ENCODE results near the gene NHSL1.

The NHSL1 gene

GRCh38 chr6:138531387-138531786 is 32.1 kb upstream of the NHSL1 start:
- no CpG with 5 or more reads among the region's 2 CpGs for WGBS, 2 donors (ENCODE audit: extremely low coverage in 2 of 2, insufficient read length in 2 of 2, insufficient replicate concordance in 1 of 2)

GRCh38 chr6:138529478-138529877 is 30.2 kb upstream of the NHSL1 start:
- no peak overlapping the region for H3K9ac ChIP-seq (ENCODE audit: low read depth, low read length, poor library complexity)
- no peak overlapping the region for H2BK15ac ChIP-seq (ENCODE audit: low read length)
- no peaks in the 10 kb centered on the region for H3K27me3 ChIP-seq (ENCODE audit: control insufficient read depth in 3 of 3, insufficient read depth in 3 of 3, low read depth in 1 of 3, low read length in 3 of 3)
- H3K9me3 ChIP-seq (replicated peaks in 1 of 2; ENCODE audit: control insufficient read depth in 2 of 2, insufficient read depth in 1 of 2, low read depth in 1 of 2, low read length in 2 of 2), result peaks cover 2 to 13% of the 10 kb centered on the region in 2 donors
- H3K4ac ChIP-seq (ENCODE audit: low read length), result no peak overlapping the region
- no peak overlapping the region for H2BK5ac ChIP-seq (ENCODE audit: low read length)
- no peak overlapping the region for H2AK5ac ChIP-seq (ENCODE audit: low read depth, low read length)
- no peak overlapping the region for H2BK120ac ChIP-seq (ENCODE audit: low read depth, low read length)
- no peaks in the 10 kb centered on the region for H3K79me1 ChIP-seq (ENCODE audit: low read depth, low read length)
- no CpG with 5 or more reads among the region's 3 CpGs for whole genome bisulfite sequencing, 2 donors (ENCODE audit: extremely low coverage in 2 of 2, insufficient read length in 2 of 2, insufficient replicate concordance in 1 of 2)
- H3K4me2 ChIP-seq (ENCODE audit: insufficient read depth, low read length, poor library complexity, severe bottlenecking), result no peak overlapping the region
- H3K14ac ChIP-seq (ENCODE audit: low read length), result no peak overlapping the region
- H2AFZ ChIP-seq (ENCODE audit: low read length), result no peak overlapping the region
- DNase-seq (ENCODE audit: low spot score), result no peak
- no peak overlapping the region for H3K27ac ChIP-seq (replicated peaks; ENCODE audit: low read length)
- H4K91ac ChIP-seq (ENCODE audit: low read depth, low read length, poor library complexity), result no peak overlapping the region
- H4K8ac ChIP-seq (ENCODE audit: low read depth, low read length), result no peak overlapping the region
- H3K36me3 ChIP-seq (replicated peaks in 1 of 2; ENCODE audit: control insufficient read depth in 2 of 2, insufficient read depth in 2 of 2, low read length in 2 of 2), result peaks cover 0 to 21% of the 10 kb centered on the region in 2 donors
- no peak overlapping the region for H3K18ac ChIP-seq (ENCODE audit: low read length)
- peaks cover 13 to 28% of the 10 kb centered on the region in 2 donors for H3K4me1 ChIP-seq (ENCODE audit: control insufficient read depth in 2 of 2, insufficient read depth in 1 of 2, low read depth in 1 of 2, low read length in 2 of 2)
- H3K23ac ChIP-seq (ENCODE audit: low read depth, low read length, poor library complexity), result no peak overlapping the region
- H2BK12ac ChIP-seq (ENCODE audit: low read length), result no peak overlapping the region
- H3K4me3 ChIP-seq (ENCODE audit: low read length in 2 of 2), result no peak overlapping the region

More at GRCh38 chr6:138531387-138531786, 32.1 kb upstream of the NHSL1 start:
- Histone ChIP-seq H2BK15ac (ENCODE audit: low read length) (no peak overlapping the region), H3K4me2 (ENCODE audit: insufficient read depth, low read length, poor library complexity, severe bottlenecking) (no peak overlapping the region), H3K36me3 (replicated peaks in 1 of 2; ENCODE audit: control insufficient read depth in 2 of 2, insufficient read depth in 2 of 2, low read length in 2 of 2) (peaks cover 0 to 38% of the 10 kb centered on the region in 2 donors), H4K8ac (ENCODE audit: low read depth, low read length) (no peak overlapping the region), H2AK5ac (ENCODE audit: low read depth, low read length) (no peak overlapping the region), H2BK5ac (ENCODE audit: low read length) (no peak overlapping the region), H3K23ac (ENCODE audit: low read depth, low read length, poor library complexity) (no peak overlapping the region), H3K9me3 (replicated peaks in 1 of 2; ENCODE audit: control insufficient read depth in 2 of 2, insufficient read depth in 1 of 2, low read depth in 1 of 2, low read length in 2 of 2) (peaks cover 2 to 16% of the 10 kb centered on the region in 2 donors), H2AFZ (ENCODE audit: low read length) (no peak overlapping the region), H3K79me1 (ENCODE audit: low read depth, low read length) (no peaks in the 10 kb centered on the region), H3K18ac (ENCODE audit: low read length) (no peak overlapping the region), H2BK120ac (ENCODE audit: low read depth, low read length) (no peak overlapping the region), H3K14ac (ENCODE audit: low read length) (no peak overlapping the region), H2BK12ac (ENCODE audit: low read length) (no peak overlapping the region), H3K4me3 (ENCODE audit: low read length in 2 of 2) (no peak overlapping the region), H3K27me3 (ENCODE audit: control insufficient read depth in 3 of 3, insufficient read depth in 3 of 3, low read depth in 1 of 3, low read length in 3 of 3) (no peaks in the 10 kb centered on the region), H3K9ac (ENCODE audit: low read depth, low read length, poor library complexity) (no peak overlapping the region), H4K91ac (ENCODE audit: low read depth, low read length, poor library complexity) (no peak overlapping the region), H3K4me1 (ENCODE audit: control insufficient read depth in 2 of 2, insufficient read depth in 1 of 2, low read depth in 1 of 2, low read length in 2 of 2) (peaks cover 10 to 28% of the 10 kb centered on the region in 2 donors), H3K27ac (replicated peaks; ENCODE audit: low read length) (no peak overlapping the region), H3K4ac (ENCODE audit: low read length) (no peak overlapping the region)
- no peak for DNase-seq (ENCODE audit: low spot score)

GRCh38 chr6:138528956-138529355 is 29.7 kb upstream of the NHSL1 start:
- no peak for DNase-seq (ENCODE audit: low spot score)

GRCh38 chr6:138528137-138528536 is 28.8 kb upstream of the NHSL1 start:
- no peaks in the 10 kb centered on the region for H3K79me1 ChIP-seq (ENCODE audit: low read depth, low read length)
- H3K4ac ChIP-seq (ENCODE audit: low read length), result no peak overlapping the region
- H3K23ac ChIP-seq (ENCODE audit: low read depth, low read length, poor library complexity), result no peak overlapping the region
- peaks cover 13 to 28% of the 10 kb centered on the region in 2 donors for H3K4me1 ChIP-seq (ENCODE audit: control insufficient read depth in 2 of 2, insufficient read depth in 1 of 2, low read depth in 1 of 2, low read length in 2 of 2)
- peaks cover 0 to 11% of the 10 kb centered on the region in 2 donors for H3K36me3 ChIP-seq (replicated peaks in 1 of 2; ENCODE audit: control insufficient read depth in 2 of 2, insufficient read depth in 2 of 2, low read length in 2 of 2)
- no peak overlapping the region for H2BK12ac ChIP-seq (ENCODE audit: low read length)
- H3K9me3 ChIP-seq (replicated peaks in 1 of 2; ENCODE audit: control insufficient read depth in 2 of 2, insufficient read depth in 1 of 2, low read depth in 1 of 2, low read length in 2 of 2), result peaks cover 2 to 5% of the 10 kb centered on the region in 2 donors
- no peak overlapping the region for H2BK5ac ChIP-seq (ENCODE audit: low read length)
- no peak overlapping the region for H3K14ac ChIP-seq (ENCODE audit: low read length)
- no peak overlapping the region for H3K27ac ChIP-seq (replicated peaks; ENCODE audit: low read length)
- H2BK15ac ChIP-seq (ENCODE audit: low read length), result no peak overlapping the region
- H2AK5ac ChIP-seq (ENCODE audit: low read depth, low read length), result no peak overlapping the region
- no peak overlapping the region for H2BK120ac ChIP-seq (ENCODE audit: low read depth, low read length)
- no CpG with 5 or more reads among the region's 1 CpG for WGBS, 2 donors (ENCODE audit: extremely low coverage in 2 of 2, insufficient read length in 2 of 2, insufficient replicate concordance in 1 of 2)
- H4K91ac ChIP-seq (ENCODE audit: low read depth, low read length, poor library complexity), result no peak overlapping the region
- no peak overlapping the region for H3K9ac ChIP-seq (ENCODE audit: low read depth, low read length, poor library complexity)
- H2AFZ ChIP-seq (ENCODE audit: low read length), result no peak overlapping the region
- H4K8ac ChIP-seq (ENCODE audit: low read depth, low read length), result no peak overlapping the region
- H3K4me3 ChIP-seq (ENCODE audit: low read length in 2 of 2), result no peak overlapping the region
- H3K4me2 ChIP-seq (ENCODE audit: insufficient read depth, low read length, poor library complexity, severe bottlenecking), result no peak overlapping the region
- no peak overlapping the region for H3K18ac ChIP-seq (ENCODE audit: low read length)
- H3K27me3 ChIP-seq (ENCODE audit: control insufficient read depth in 3 of 3, insufficient read depth in 3 of 3, low read depth in 1 of 3, low read length in 3 of 3), result no peaks in the 10 kb centered on the region
- DNase-seq (ENCODE audit: low spot score), result no peak

More at GRCh38 chr6:138528956-138529355, 29.7 kb upstream of the NHSL1 start:
- Histone ChIP-seq H3K4me1 (ENCODE audit: control insufficient read depth in 2 of 2, insufficient read depth in 1 of 2, low read depth in 1 of 2, low read length in 2 of 2) (peaks cover 13 to 28% of the 10 kb centered on the region in 2 donors), H3K18ac (ENCODE audit: low read length) (no peak overlapping the region), H3K27ac (replicated peaks; ENCODE audit: low read length) (no peak overlapping the region), H3K14ac (ENCODE audit: low read length) (no peak overlapping the region), H3K9ac (ENCODE audit: low read depth, low read length, poor library complexity) (no peak overlapping the region), H4K91ac (ENCODE audit: low read depth, low read length, poor library complexity) (no peak overlapping the region), H2BK15ac (ENCODE audit: low read length) (no peak overlapping the region), H3K9me3 (replicated peaks in 1 of 2; ENCODE audit: control insufficient read depth in 2 of 2, insufficient read depth in 1 of 2, low read depth in 1 of 2, low read length in 2 of 2) (peaks cover 2 to 9% of the 10 kb centered on the region in 2 donors), H2AFZ (ENCODE audit: low read length) (no peak overlapping the region), H3K4me3 (ENCODE audit: low read length in 2 of 2) (no peak overlapping the region), H3K79me1 (ENCODE audit: low read depth, low read length) (no peaks in the 10 kb centered on the region), H3K23ac (ENCODE audit: low read depth, low read length, poor library complexity) (no peak overlapping the region), H2AK5ac (ENCODE audit: low read depth, low read length) (no peak overlapping the region), H3K4me2 (ENCODE audit: insufficient read depth, low read length, poor library complexity, severe bottlenecking) (no peak overlapping the region), H2BK120ac (ENCODE audit: low read depth, low read length) (no peak overlapping the region), H2BK5ac (ENCODE audit: low read length) (no peak overlapping the region), H3K27me3 (ENCODE audit: control insufficient read depth in 3 of 3, insufficient read depth in 3 of 3, low read depth in 1 of 3, low read length in 3 of 3) (no peaks in the 10 kb centered on the region), H3K4ac (ENCODE audit: low read length) (no peak overlapping the region), H4K8ac (ENCODE audit: low read depth, low read length) (no peak overlapping the region), H2BK12ac (ENCODE audit: low read length) (no peak overlapping the region), H3K36me3 (replicated peaks in 1 of 2; ENCODE audit: control insufficient read depth in 2 of 2, insufficient read depth in 2 of 2, low read length in 2 of 2) (peaks cover 0 to 16% of the 10 kb centered on the region in 2 donors)
- WGBS, 2 donors (ENCODE audit: extremely low coverage in 2 of 2, insufficient read length in 2 of 2, insufficient replicate concordance in 1 of 2), result no CpG with 5 or more reads among the region's 2 CpGs
